Neural cell (in vitro differentiated cells): ENCODE data around the gene TMEM86A.

Source experiments
- EZH2 ChIP-seq: fragments of 200-600, 300-800 bp; shearing (Covaris generic), sonication (generic); IDR thresholded peaks from 2 replicates; pipeline ENCODE4 v1.6.1; 2014; ENCODE audit warnings: antibody characterized with exemption, low read length, borderline replicate concordance, mild to moderate bottlenecking; ENCODE audit not compliant: insufficient read depth, poor library complexity, severe bottlenecking
- RAD21 ChIP-seq: fragments of 450-650 bp; conservative IDR thresholded peaks from 2 replicates; pipeline ENCODE4 v1.6.1; 2014; ENCODE audit warnings: antibody characterized with exemption, mild to moderate bottlenecking, moderate library complexity
- TF ChIP-seq, protein P1 (sequence below): fragments of 450-650 bp; IDR thresholded peaks from 2 replicates; pipeline ENCODE4 v1.5.1; 2014; ENCODE audit warnings: antibody characterized with exemption, mild to moderate bottlenecking, moderate library complexity; ENCODE audit not compliant: poor library complexity, severe bottlenecking

DNA sequence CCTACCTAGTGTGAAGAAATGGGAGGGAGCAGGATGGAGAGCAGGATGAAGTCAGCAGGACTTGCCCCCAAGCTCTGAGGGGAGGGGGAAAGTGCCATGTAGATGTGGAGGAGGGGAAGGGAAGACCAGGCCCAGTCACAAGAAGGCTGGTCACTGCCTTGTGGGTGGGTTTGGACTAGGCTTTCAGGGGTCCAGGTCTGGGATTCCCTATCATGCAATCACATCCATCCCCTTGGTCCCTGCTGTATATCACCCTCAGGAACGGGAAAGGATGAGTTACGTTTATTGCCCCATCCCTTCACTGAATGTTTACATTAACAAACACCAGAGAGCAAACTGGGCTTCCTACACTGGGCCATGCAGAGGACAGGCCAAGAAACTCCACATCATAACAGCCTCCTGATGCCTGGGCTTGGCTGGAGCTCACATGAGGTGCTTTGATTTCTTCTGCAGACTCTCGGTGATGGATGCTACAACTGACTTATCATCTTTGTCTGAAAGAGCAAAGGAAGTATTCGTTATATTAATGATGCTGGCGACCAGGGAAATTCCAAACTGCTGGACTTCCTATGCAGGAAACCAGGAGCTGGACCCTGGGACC, 5.6 kb downstream of the TMEM86A start:
- TF ChIP-seq, protein P1, sequence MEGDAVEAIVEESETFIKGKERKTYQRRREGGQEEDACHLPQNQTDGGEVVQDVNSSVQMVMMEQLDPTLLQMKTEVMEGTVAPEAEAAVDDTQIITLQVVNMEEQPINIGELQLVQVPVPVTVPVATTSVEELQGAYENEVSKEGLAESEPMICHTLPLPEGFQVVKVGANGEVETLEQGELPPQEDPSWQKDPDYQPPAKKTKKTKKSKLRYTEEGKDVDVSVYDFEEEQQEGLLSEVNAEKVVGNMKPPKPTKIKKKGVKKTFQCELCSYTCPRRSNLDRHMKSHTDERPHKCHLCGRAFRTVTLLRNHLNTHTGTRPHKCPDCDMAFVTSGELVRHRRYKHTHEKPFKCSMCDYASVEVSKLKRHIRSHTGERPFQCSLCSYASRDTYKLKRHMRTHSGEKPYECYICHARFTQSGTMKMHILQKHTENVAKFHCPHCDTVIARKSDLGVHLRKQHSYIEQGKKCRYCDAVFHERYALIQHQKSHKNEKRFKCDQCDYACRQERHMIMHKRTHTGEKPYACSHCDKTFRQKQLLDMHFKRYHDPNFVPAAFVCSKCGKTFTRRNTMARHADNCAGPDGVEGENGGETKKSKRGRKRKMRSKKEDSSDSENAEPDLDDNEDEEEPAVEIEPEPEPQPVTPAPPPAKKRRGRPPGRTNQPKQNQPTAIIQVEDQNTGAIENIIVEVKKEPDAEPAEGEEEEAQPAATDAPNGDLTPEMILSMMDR, result no peak
- TF ChIP-seq EZH2, result no peak
- TF ChIP-seq RAD21, result no peak
